Upper lobe of right lung (tissue), 1 donor: ENCODE data around the gene MED29. TPM values are rescaled to one million over a fixed set of nuclear protein-coding genes. Genes with fewer than 3 reads are reported as not detected.

ENCODE experiments used
- ATAC-seq: fragments of 200-7000 bp; cut with Tn5 transposase; one replicate; pipeline ENCODE4 v1.9.1; 2020; ENCODE audit warnings: mild to moderate bottlenecking, moderate library complexity
- DNase-seq: peaks from one replicate; pipeline ENCODE4 v3.0.0-alpha.2; 2020
- H3K27ac ChIP-seq: fragments of 200-600 bp; one replicate; pipeline ENCODE4 v1.8.0; 2022
- H3K27me3 ChIP-seq: fragments of 200-600 bp; one replicate; pipeline ENCODE4 v1.8.0; 2022; ENCODE audit warnings: mild to moderate bottlenecking
- H3K36me3 ChIP-seq: fragments of 200-600 bp; one replicate; pipeline ENCODE4 v1.8.0; 2022
- H3K4me1 ChIP-seq: fragments of 200-600 bp; one replicate; pipeline ENCODE4 v1.8.0; 2022
- H3K4me3 ChIP-seq: fragments of 200-600 bp; one replicate; pipeline ENCODE4 v1.8.0; 2022; ENCODE audit warnings: mild to moderate bottlenecking
- H3K9me3 ChIP-seq: fragments of 200-600 bp; one replicate; pipeline ENCODE4 v1.8.0; 2022
- CTCF ChIP-seq: fragments of 200-600 bp; IDR thresholded peaks from one replicate; pipeline ENCODE4 v1.8.0; 2022; ENCODE audit warnings: antibody characterized with exemption
- intact Hi-C: fragments of 100-400 bp; cut with DNase I; formaldehyde crosslinking; loops from one replicate; pipeline ENCODE4 v1.11.0; 2022
- total RNA-seq: library from RNA; stranded (reverse); fragmentation: NEBNext Ultra II Directional; extraction: Animal tissue kit (Norgen Biotek cat#: 25700); gene quantifications from one replicate; pipeline ENCODE4 v1.2.1, GENCODE V29; 2021
- donor health status: DM: no; HTN: yes; CAD: no; lungs with severe emphysema.

Gene MED29
- total RNA-seq, 1 donor from 2014 or later: 28.8 TPM

DNA sequence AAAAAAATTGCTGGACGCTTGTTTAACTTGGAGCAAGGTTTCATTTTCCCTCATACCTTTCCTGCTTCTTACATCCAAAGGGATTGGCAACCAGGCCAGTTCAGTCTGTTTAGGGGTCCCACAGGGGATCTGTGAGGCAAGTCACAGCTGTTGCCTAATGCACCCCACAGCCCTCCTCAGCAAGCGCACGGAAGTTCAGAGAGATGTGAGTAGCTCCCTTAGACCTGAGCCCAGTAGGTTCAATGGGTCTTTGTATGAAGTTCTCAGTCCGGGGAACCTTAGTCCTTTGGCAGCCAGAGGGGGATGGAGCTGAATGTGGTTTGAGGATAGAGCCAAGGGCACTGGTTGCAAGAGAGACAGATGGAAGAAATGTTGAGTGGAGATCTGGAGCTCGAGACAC, 35.9 kb upstream of the MED29 start:
- Histone ChIP-seq H3K4me1 (no peaks in the 10 kb centered on the region), H3K36me3 (peaks cover 86% of the 10 kb centered on the region), H3K4me3 (no peak overlapping the region), H3K9me3 (no peaks in the 10 kb centered on the region), H3K27me3 (no peaks in the 10 kb centered on the region), H3K27ac (no peak overlapping the region)
- TF ChIP-seq CTCF: no peak
- no peak for DNase-seq
- intact Hi-C loops: no loop called here
- no peak for ATAC-seq

DNA sequence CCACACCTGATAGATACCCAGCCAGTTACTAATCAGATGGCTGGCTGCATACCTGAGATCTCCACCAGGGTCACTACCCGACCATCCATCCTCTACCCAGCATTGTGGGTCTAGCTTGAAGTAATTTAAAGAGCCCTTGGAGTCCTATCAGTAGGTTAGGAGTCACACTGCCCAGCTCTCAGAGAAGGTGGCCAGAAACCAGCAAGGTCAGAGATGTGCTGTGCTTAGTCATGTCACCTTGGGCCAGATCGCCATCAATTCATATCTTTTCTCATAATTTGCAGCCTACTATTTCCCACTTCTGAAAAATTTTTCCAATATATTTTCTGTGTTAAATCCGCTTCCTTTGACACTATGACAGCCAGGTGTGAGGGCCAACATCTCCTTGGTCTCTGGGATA, 35.1 kb upstream of the MED29 start:
- DNase-seq (no peak), ATAC-seq (no peak)
- no peak for TF ChIP-seq CTCF
- no peaks in the 10 kb centered on the region for H3K27me3 ChIP-seq
- H3K27ac ChIP-seq: no peak overlapping the region
- H3K4me3 ChIP-seq: no peak overlapping the region
- peaks cover 94% of the 10 kb centered on the region for H3K36me3 ChIP-seq
- no peaks in the 10 kb centered on the region for H3K9me3 ChIP-seq
- no peaks in the 10 kb centered on the region for H3K4me1 ChIP-seq
- intact Hi-C loops: no loop called here

GRCh38 chr19:39356647-39357046, 34.5 kb upstream of the MED29 start:
- no peak overlapping the region for H3K27ac ChIP-seq
- no peaks in the 10 kb centered on the region for H3K4me1 ChIP-seq
- H3K36me3 ChIP-seq: peaks cover 92% of the 10 kb centered on the region
- H3K9me3 ChIP-seq: no peaks in the 10 kb centered on the region
- DNase-seq (no peak), ATAC-seq (no peak)
- H3K4me3 ChIP-seq: no peak overlapping the region
- no peak for TF ChIP-seq CTCF
- intact Hi-C loops: no loop called here
- no peaks in the 10 kb centered on the region for H3K27me3 ChIP-seq

GRCh38 chr19:39359026-39359425, 32.2 kb upstream of the MED29 start:
- H3K27me3 ChIP-seq: no peaks in the 10 kb centered on the region
- no peak overlapping the region for H3K27ac ChIP-seq
- no peaks in the 10 kb centered on the region for H3K9me3 ChIP-seq
- H3K36me3 ChIP-seq: peaks cover 88% of the 10 kb centered on the region
- DNase-seq: no peak
- ATAC-seq: no peak
- H3K4me3 ChIP-seq: no peak overlapping the region
- intact Hi-C loops: no loop called here
- TF ChIP-seq CTCF: no peak
- peaks cover 8% of the 10 kb centered on the region for H3K4me1 ChIP-seq

GRCh38 chr19:39360599-39360998, 30.6 kb upstream of the MED29 start:
- no peak overlapping the region for H3K4me3 ChIP-seq
- no peaks in the 10 kb centered on the region for H3K9me3 ChIP-seq
- H3K4me1 ChIP-seq: peaks cover 8% of the 10 kb centered on the region
- H3K27ac ChIP-seq: no peak overlapping the region
- ATAC-seq: no peak
- H3K27me3 ChIP-seq: no peaks in the 10 kb centered on the region
- peaks cover 72% of the 10 kb centered on the region for H3K36me3 ChIP-seq
- no peak for TF ChIP-seq CTCF
- DNase-seq: no peak
- intact Hi-C loops: no loop called here
